ENCODE data around the gene PLCL1. TPM values are rescaled to one million over a fixed set of nuclear protein-coding genes. Genes with fewer than 3 reads are reported as not detected.

The PLCL1 gene
- total RNA-seq, 2 donors from 2014 or later: 0.87 to 1.2 TPM

- peak overlapping the region; percentile 50 for H3K4me3 Mint-ChIP-seq
- no peaks in the 10 kb centered on the region for H3K27me3 Mint-ChIP-seq
- H3K36me3 Mint-ChIP-seq (ENCODE audit: low read depth): no peaks in the 10 kb centered on the region
- H3K4me1 Mint-ChIP-seq: peaks cover 3% of the 10 kb centered on the region
- ATAC-seq (replicated peaks): peak; percentile 91
- peaks cover 3% of the 10 kb centered on the region for H3K9me3 Mint-ChIP-seq
- peak overlapping the region; percentile 53 for H3K27ac Mint-ChIP-seq
Observed at GRCh38 chr2:198044777-198045176, 240.4 kb downstream of the PLCL1 start.

- Mint-ChIP-seq H3K4me1 (peaks cover 3% of the 10 kb centered on the region), H3K9me3 (peaks cover 3% of the 10 kb centered on the region), H3K27me3 (no peaks in the 10 kb centered on the region), H3K27ac (no peak overlapping the region), H3K4me3 (peak overlapping the region; percentile 50), H3K36me3 (ENCODE audit: low read depth) (no peaks in the 10 kb centered on the region)
- ATAC-seq (replicated peaks): no peak
Observed at GRCh38 chr2:198045227-198045626, 240.8 kb downstream of the PLCL1 start.

GRCh38 chr2:198052741-198053140, 248.3 kb downstream of the PLCL1 start:
- H3K27me3 Mint-ChIP-seq: no peaks in the 10 kb centered on the region
- H3K27ac Mint-ChIP-seq: no peak overlapping the region
- ATAC-seq (replicated peaks): no peak
- H3K9me3 Mint-ChIP-seq: no peaks in the 10 kb centered on the region
- H3K4me3 Mint-ChIP-seq: no peak overlapping the region
- H3K36me3 Mint-ChIP-seq (ENCODE audit: low read depth): no peaks in the 10 kb centered on the region
- peaks cover 9% of the 10 kb centered on the region for H3K4me1 Mint-ChIP-seq

GRCh38 chr2:198053148-198053547, 248.8 kb downstream of the PLCL1 start:
- H3K36me3 Mint-ChIP-seq (ENCODE audit: low read depth): no peaks in the 10 kb centered on the region
- no peak overlapping the region for H3K27ac Mint-ChIP-seq
- no peak overlapping the region for H3K4me3 Mint-ChIP-seq
- no peak for ATAC-seq (replicated peaks)
- H3K27me3 Mint-ChIP-seq: no peaks in the 10 kb centered on the region
- peaks cover 9% of the 10 kb centered on the region for H3K4me1 Mint-ChIP-seq
- no peaks in the 10 kb centered on the region for H3K9me3 Mint-ChIP-seq

GRCh38 chr2:198053776-198054175, 249.4 kb downstream of the PLCL1 start:
- ATAC-seq (replicated peaks): no peak
- H3K27me3 Mint-ChIP-seq: no peaks in the 10 kb centered on the region
- no peaks in the 10 kb centered on the region for H3K36me3 Mint-ChIP-seq (ENCODE audit: low read depth)
- H3K27ac Mint-ChIP-seq: no peak overlapping the region
- H3K9me3 Mint-ChIP-seq: no peaks in the 10 kb centered on the region
- peaks cover 9% of the 10 kb centered on the region for H3K4me1 Mint-ChIP-seq
- no peak overlapping the region for H3K4me3 Mint-ChIP-seq

- Mint-ChIP-seq H3K4me3 (no peak overlapping the region), H3K27ac (no peak overlapping the region), H3K9me3 (no peaks in the 10 kb centered on the region), H3K4me1 (peaks cover 9% of the 10 kb centered on the region), H3K36me3 (ENCODE audit: low read depth) (no peaks in the 10 kb centered on the region), H3K27me3 (no peaks in the 10 kb centered on the region)
- peak; percentile 81 for ATAC-seq (replicated peaks)
Observed at GRCh38 chr2:198054299-198054698, 249.9 kb downstream of the PLCL1 start.

GRCh38 chr2:198055716-198056115, 251.3 kb downstream of the PLCL1 start:
- H3K4me1 Mint-ChIP-seq: peaks cover 9% of the 10 kb centered on the region
- H3K4me3 Mint-ChIP-seq: no peak overlapping the region
- no peak for ATAC-seq (replicated peaks)
- H3K9me3 Mint-ChIP-seq: no peaks in the 10 kb centered on the region
- H3K27ac Mint-ChIP-seq: no peak overlapping the region
- no peaks in the 10 kb centered on the region for H3K27me3 Mint-ChIP-seq
- H3K36me3 Mint-ChIP-seq (ENCODE audit: low read depth): no peaks in the 10 kb centered on the region

- H3K4me3 Mint-ChIP-seq: no peak overlapping the region
- no peaks in the 10 kb centered on the region for H3K36me3 Mint-ChIP-seq (ENCODE audit: low read depth)
- no peak overlapping the region for H3K27ac Mint-ChIP-seq
- H3K27me3 Mint-ChIP-seq: no peaks in the 10 kb centered on the region
- peaks cover 9% of the 10 kb centered on the region for H3K4me1 Mint-ChIP-seq
- no peak for ATAC-seq (replicated peaks)
- H3K9me3 Mint-ChIP-seq: no peaks in the 10 kb centered on the region
Observed at GRCh38 chr2:198056836-198057235, 252.4 kb downstream of the PLCL1 start.

- no peak overlapping the region for H3K27ac Mint-ChIP-seq
- H3K9me3 Mint-ChIP-seq: no peaks in the 10 kb centered on the region
- H3K4me1 Mint-ChIP-seq: peaks cover 3% of the 10 kb centered on the region
- ATAC-seq (replicated peaks): no peak
- no peak overlapping the region for H3K4me3 Mint-ChIP-seq
- H3K27me3 Mint-ChIP-seq: no peaks in the 10 kb centered on the region
- no peaks in the 10 kb centered on the region for H3K36me3 Mint-ChIP-seq (ENCODE audit: low read depth)
Observed at GRCh38 chr2:198059800-198060199, 255.4 kb downstream of the PLCL1 start.

GRCh38 chr2:198060277-198060676, 255.9 kb downstream of the PLCL1 start:
- Mint-ChIP-seq H3K27me3 (no peaks in the 10 kb centered on the region), H3K36me3 (ENCODE audit: low read depth) (no peaks in the 10 kb centered on the region), H3K4me1 (no peaks in the 10 kb centered on the region), H3K9me3 (no peaks in the 10 kb centered on the region), H3K4me3 (no peak overlapping the region), H3K27ac (no peak overlapping the region)
- ATAC-seq (replicated peaks): no peak

GRCh38 chr2:198062826-198063225, 258.4 kb downstream of the PLCL1 start:
- Mint-ChIP-seq H3K36me3 (ENCODE audit: low read depth) (no peaks in the 10 kb centered on the region), H3K27ac (no peak overlapping the region), H3K4me3 (no peak overlapping the region), H3K27me3 (no peaks in the 10 kb centered on the region), H3K4me1 (no peaks in the 10 kb centered on the region), H3K9me3 (no peaks in the 10 kb centered on the region)
- peak; percentile 35 for ATAC-seq (replicated peaks)

GRCh38 chr2:198063242-198063641, 258.8 kb downstream of the PLCL1 start:
- Mint-ChIP-seq H3K36me3 (ENCODE audit: low read depth) (no peaks in the 10 kb centered on the region), H3K4me1 (no peaks in the 10 kb centered on the region), H3K4me3 (no peak overlapping the region), H3K9me3 (no peaks in the 10 kb centered on the region), H3K27me3 (no peaks in the 10 kb centered on the region), H3K27ac (no peak overlapping the region)
- peak; percentile 70 for ATAC-seq (replicated peaks)

GRCh38 chr2:198065322-198065721, 260.9 kb downstream of the PLCL1 start:
- Mint-ChIP-seq H3K27ac (no peak overlapping the region), H3K4me1 (no peaks in the 10 kb centered on the region), H3K4me3 (no peak overlapping the region), H3K36me3 (ENCODE audit: low read depth) (no peaks in the 10 kb centered on the region), H3K9me3 (no peaks in the 10 kb centered on the region), H3K27me3 (no peaks in the 10 kb centered on the region)
- ATAC-seq (replicated peaks): no peak

- H3K27ac Mint-ChIP-seq: no peak overlapping the region
- no peaks in the 10 kb centered on the region for H3K27me3 Mint-ChIP-seq
- H3K4me3 Mint-ChIP-seq: no peak overlapping the region
Observed at GRCh38 chr2:198066597-198066996, 262.2 kb downstream of the PLCL1 start.

GRCh38 chr2:198072655-198073054, 268.3 kb downstream of the PLCL1 start:
- no peaks in the 10 kb centered on the region for H3K27me3 Mint-ChIP-seq
- H3K9me3 Mint-ChIP-seq: no peaks in the 10 kb centered on the region
- no peak overlapping the region for H3K4me3 Mint-ChIP-seq
- H3K27ac Mint-ChIP-seq: no peak overlapping the region
- H3K4me1 Mint-ChIP-seq: no peaks in the 10 kb centered on the region
- no peaks in the 10 kb centered on the region for H3K36me3 Mint-ChIP-seq (ENCODE audit: low read depth)
- ATAC-seq (replicated peaks): no peak

More at GRCh38 chr2:198066597-198066996, 262.2 kb downstream of the PLCL1 start:
- H3K36me3 Mint-ChIP-seq (ENCODE audit: low read depth): no peaks in the 10 kb centered on the region
- H3K9me3 Mint-ChIP-seq: no peaks in the 10 kb centered on the region
- no peak for ATAC-seq (replicated peaks)
- H3K4me1 Mint-ChIP-seq: no peaks in the 10 kb centered on the region

GRCh38 chr2:198073253-198073652, 268.9 kb downstream of the PLCL1 start:
- Mint-ChIP-seq H3K36me3 (ENCODE audit: low read depth) (no peaks in the 10 kb centered on the region), H3K27me3 (no peaks in the 10 kb centered on the region), H3K27ac (no peak overlapping the region), H3K9me3 (no peaks in the 10 kb centered on the region), H3K4me3 (no peak overlapping the region), H3K4me1 (no peaks in the 10 kb centered on the region)
- no peak for ATAC-seq (replicated peaks)

Measured in activated T-helper 17 cell treated with anti-CD3 and anti-CD28 coated beads, Interleukin-2, amount 50 U/mL, for 72 hours (primary cell).